ENCODE measurements around the gene PIR.
A peak's percentile ranks its signal among the peaks of the same experiment; 100 is the strongest.

Gene PIR

DNA sequence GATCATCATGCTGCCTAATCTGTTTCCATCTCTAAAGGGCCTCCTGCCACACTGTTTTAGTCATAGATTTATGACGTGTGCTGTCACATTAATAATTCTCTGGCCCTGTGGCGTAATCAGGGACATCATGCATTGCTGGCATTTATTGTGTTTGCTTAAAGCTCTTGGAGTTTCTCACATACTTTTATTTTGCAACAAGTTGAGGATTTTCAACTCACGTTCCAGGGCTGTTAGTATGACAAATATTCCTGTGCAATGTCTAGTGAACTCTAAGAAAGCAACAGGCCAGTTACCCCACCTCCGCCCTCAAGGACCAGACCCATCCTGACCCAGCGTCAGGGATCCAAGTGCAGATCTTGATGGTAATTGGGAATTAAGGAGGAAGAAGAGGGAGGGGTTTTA lies 150.1 kb downstream of the PIR start:
- no peak for DNase-seq

DNA sequence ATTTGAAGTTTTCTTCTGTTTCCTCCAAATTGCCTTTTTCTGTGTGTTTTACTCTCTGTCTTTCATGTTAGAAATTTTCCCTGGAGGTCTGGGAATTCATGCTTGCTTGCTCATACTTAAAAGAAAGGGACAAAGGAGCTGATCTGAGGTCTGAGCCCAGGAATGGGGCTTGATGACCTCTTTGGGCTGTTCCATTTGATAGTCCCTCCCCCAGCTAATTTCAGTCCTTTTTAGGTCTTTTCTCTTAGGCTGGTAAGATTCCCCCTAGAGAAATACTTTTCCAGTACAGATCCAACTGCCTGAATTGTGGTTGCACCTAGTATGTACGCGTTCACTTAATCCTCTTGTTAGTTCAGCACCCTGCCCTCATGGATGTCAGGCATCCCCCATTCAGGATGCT lies 152.3 kb downstream of the PIR start:
- no peak for DNase-seq

DNA sequence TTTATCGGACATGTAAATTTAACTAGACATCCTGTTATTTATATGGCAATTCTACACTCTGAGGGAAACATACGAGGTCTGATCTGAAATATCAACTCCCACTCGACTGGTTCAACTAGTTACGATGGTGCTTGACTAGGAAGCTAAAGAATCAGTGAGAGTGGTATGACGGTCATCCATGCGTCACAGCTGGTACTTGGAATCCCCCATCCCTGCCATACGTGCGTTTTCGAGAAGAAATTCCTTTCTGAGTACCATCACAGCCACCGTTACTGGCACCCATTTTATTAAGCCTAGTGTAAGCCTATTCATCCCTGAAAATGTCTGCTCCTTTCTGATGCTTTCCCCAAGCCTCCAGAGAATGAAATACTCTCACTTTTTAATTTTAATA lies 157.1 kb downstream of the PIR start:
- DNase-seq: peak; percentile 42

DNA sequence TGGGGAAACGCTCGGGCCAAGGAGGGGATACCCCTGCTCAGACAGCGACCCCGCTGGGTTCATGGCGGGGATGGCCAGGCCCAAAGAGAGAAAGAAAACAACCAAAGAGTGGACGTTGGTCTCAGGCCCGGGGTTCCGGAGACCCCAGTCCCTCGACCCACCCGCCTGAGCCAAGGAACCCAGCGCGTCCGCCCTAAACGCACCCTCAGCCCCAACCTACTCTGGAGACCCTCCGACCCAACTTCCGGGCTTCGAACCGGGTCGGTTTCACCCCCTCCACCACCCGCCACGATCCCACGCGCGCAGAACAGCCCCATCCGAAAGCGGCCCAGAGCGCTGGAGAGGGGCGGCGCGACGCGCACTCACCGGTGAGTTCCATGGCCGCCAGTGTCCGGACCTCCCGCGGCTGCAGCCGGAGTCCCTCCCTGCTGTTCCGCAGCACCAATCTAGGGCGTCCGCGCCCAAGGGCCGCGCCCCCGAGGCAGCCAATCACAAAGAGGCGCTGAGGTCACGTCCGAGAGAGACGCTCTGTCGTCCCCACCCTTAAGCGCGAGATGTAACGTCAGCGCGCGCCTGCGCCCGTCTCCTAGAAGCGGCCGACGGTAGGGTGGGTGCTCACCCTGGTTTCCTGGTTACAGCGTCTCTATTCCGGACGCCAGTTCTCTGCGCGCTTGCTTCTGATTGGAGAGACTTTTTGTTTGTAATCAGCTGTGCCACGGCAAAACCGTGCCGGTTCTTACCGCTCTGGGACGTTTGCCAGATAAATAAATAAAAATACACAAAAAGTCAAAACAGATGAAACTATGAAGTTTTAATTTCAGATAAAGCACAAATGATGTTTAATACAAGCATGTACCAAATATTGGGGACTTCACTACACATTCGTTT lies 157.8 kb downstream of the PIR start, which contains the start of gene PIGA:
Gene PIGA (minus strand): TSS at position 389 of the 888 bp plus-strand sequence. CDS start 3,593 bp downstream, outside the sequence.
- DNase-seq: peak; percentile 97
